GM23338 (cell line): Measurements from ENCODE around the gene ZNF469. TPM values are rescaled to one million over a fixed set of nuclear protein-coding genes. Genes with fewer than 3 reads are reported as not detected.

ENCODE experiments used
- ATAC-seq: fragments of 200-7000 bp; cut with Tn5 transposase; 3 replicates; pipeline ENCODE4 v1.9.1; 2020
- DNase-seq: peaks from one replicate; pipeline ENCODE4 v3.0.0-alpha.2; 2015; ENCODE audit warnings: low spot score
- H2AFZ ChIP-seq: fragments of 200-600 bp; sonication (generic); 2 replicates; pipeline ENCODE4 v1.8.0; 2016; ENCODE audit warnings: antibody characterized with exemption, mild to moderate bottlenecking, moderate library complexity
- H3F3A ChIP-seq: fragments of 200-600 bp; sonication (generic); replicated peaks from 2 replicates; pipeline ENCODE4 v1.8.0; 2017; ENCODE audit warnings: antibody characterized with exemption, mixed run types, low read depth
- H3K27ac ChIP-seq: fragments of 200-600 bp; sonication (generic); 2 replicates; pipeline ENCODE4 v1.6.1; 2016; ENCODE audit warnings: low read depth
- H3K27me3 ChIP-seq: fragments of 200-600 bp; sonication (generic); 2 replicates; pipeline ENCODE4 v1.8.0; 2016; ENCODE audit warnings: mild to moderate bottlenecking, mixed run types, moderate library complexity; ENCODE audit not compliant: insufficient read depth
- H3K36me3 ChIP-seq: fragments of 200-600 bp; sonication (generic); 2 replicates; pipeline ENCODE4 v1.8.0; 2016; ENCODE audit warnings: mild to moderate bottlenecking; ENCODE audit not compliant: insufficient read depth
- H3K4me1 ChIP-seq: fragments of 200-600 bp; sonication (generic); 2 replicates; pipeline ENCODE4 v1.8.0; 2016; ENCODE audit warnings: mild to moderate bottlenecking, moderate library complexity; ENCODE audit not compliant: insufficient read depth
- H3K4me2 ChIP-seq: fragments of 200-600 bp; sonication (generic); 2 replicates; pipeline ENCODE4 v1.7.1; 2017; ENCODE audit warnings: mixed run types
- H3K4me3 ChIP-seq: fragments of 200-600 bp; sonication (generic); 2 replicates; pipeline ENCODE4 v1.6.1; 2016; ENCODE audit warnings: mixed run types
- H3K79me2 ChIP-seq: fragments of 200-600 bp; sonication (generic); replicated peaks from 2 replicates; pipeline ENCODE4 v1.8.0; 2017; ENCODE audit warnings: mild to moderate bottlenecking; ENCODE audit not compliant: insufficient read depth
- H3K9me2 ChIP-seq: fragments of 200-600 bp; sonication (generic); 2 replicates; pipeline ENCODE4 v1.8.0; 2017; ENCODE audit not compliant: insufficient read depth
- H4K20me1 ChIP-seq: fragments of 200-600 bp; sonication (generic); replicated peaks from 2 replicates; pipeline ENCODE4 v1.8.0; 2017; ENCODE audit warnings: mild to moderate bottlenecking; ENCODE audit not compliant: insufficient read depth
- H3K27ac Mint-ChIP-seq: 2 replicates; pipeline ENCODE4 v1.8.0; 2020; ENCODE audit warnings: inconsistent platforms, mild to moderate bottlenecking, moderate library complexity, mixed read lengths
- H3K27me3 Mint-ChIP-seq: 3 replicates; pipeline ENCODE4 v1.8.0; 2022; ENCODE audit warnings: low read depth, mild to moderate bottlenecking, moderate library complexity, mixed read lengths, inconsistent platforms; ENCODE audit not compliant: insufficient read depth, poor library complexity
- H3K36me3 Mint-ChIP-seq: 3 replicates; pipeline ENCODE4 v1.8.0; 2021; ENCODE audit warnings: low read depth, mild to moderate bottlenecking, inconsistent platforms, moderate library complexity, mixed read lengths
- H3K4me1 Mint-ChIP-seq: 3 replicates; pipeline ENCODE4 v1.8.0; 2020; ENCODE audit warnings: mild to moderate bottlenecking, inconsistent platforms, mixed read lengths
- H3K4me3 Mint-ChIP-seq: 3 replicates; pipeline ENCODE4 v1.8.0; 2021; ENCODE audit warnings: moderate library complexity, mild to moderate bottlenecking, inconsistent platforms, mixed read lengths
- H3K9me3 Mint-ChIP-seq: 3 replicates; pipeline ENCODE4 v1.8.0; 2020; ENCODE audit warnings: moderate library complexity, mild to moderate bottlenecking, inconsistent platforms, mixed read lengths
- CTCF ChIP-seq, 2 experiments: fragments of 200-600 bp in 1 of 2; sonication (generic) in 1 of 2; conservative IDR thresholded peaks; 2 replicates each; pipeline versions ENCODE4 v1.5.1 to v1.6.1; 2016 to 2017; ENCODE audit warnings: antibody characterized with exemption in 2 of 2, low read depth in 2 of 2, mild to moderate bottlenecking in 2 of 2, moderate library complexity in 1 of 2
- ETS1 ChIP-seq: IDR thresholded peaks from 2 replicates; pipeline ENCODE4 v1.6.1; 2016; ENCODE audit warnings: antibody characterized with exemption
- EZH2 ChIP-seq: fragments of 200-600 bp; sonication (generic); IDR thresholded peaks from one replicate; pipeline ENCODE4 v1.8.0; 2017; ENCODE audit warnings: antibody characterized with exemption, mild to moderate bottlenecking, low read depth; ENCODE audit not compliant: unreplicated experiment
- EZH2phosphoT487 ChIP-seq: fragments of 200-600 bp; sonication (generic); IDR thresholded peaks from one replicate; pipeline ENCODE4 v1.8.1; 2018; ENCODE audit warnings: antibody characterized with exemption; ENCODE audit not compliant: unreplicated experiment
- JUNB ChIP-seq: IDR thresholded peaks from one replicate; pipeline ENCODE4 v1.6.1; 2016; ENCODE audit warnings: antibody characterized with exemption; ENCODE audit not compliant: unreplicated experiment
- POLR2AphosphoS5 ChIP-seq: IDR thresholded peaks from 2 replicates; pipeline ENCODE4 v1.6.1; 2016; ENCODE audit warnings: antibody characterized with exemption, low read depth
- REST ChIP-seq: IDR thresholded peaks from one replicate; pipeline ENCODE4 v1.6.1; 2018; ENCODE audit warnings: antibody characterized with exemption; ENCODE audit not compliant: unreplicated experiment
- STAT1 ChIP-seq: IDR thresholded peaks from one replicate; pipeline ENCODE4 v1.6.1; 2016; ENCODE audit warnings: antibody characterized with exemption; ENCODE audit not compliant: unreplicated experiment
- ZNF331 ChIP-seq: fragments of 250-450 bp; sonication (Bioruptor Pico); IDR thresholded peaks from 2 replicates; pipeline ENCODE4 v1.5.0; 2020; ENCODE audit warnings: low read depth, mild to moderate bottlenecking, moderate library complexity
- ZNF462 ChIP-seq: fragments of 250-450 bp; sonication (Bioruptor Pico); IDR thresholded peaks from 2 replicates; pipeline ENCODE4 v1.5.0; 2020; ENCODE audit warnings: mild to moderate bottlenecking, moderate library complexity
- polyA plus RNA-seq: library from polyadenylated mRNA; unstranded; fragments of >200 nt; fragmentation: Nextera tagmentation; extraction: Ambion mirVana; gene quantifications from 2 replicates; pipeline ENCODE4 v1.2.1, GENCODE V29; 2016
- total RNA-seq: library from RNA; depleted of rRNA; stranded (reverse); fragments of >200 nt; shearing (Covaris generic); gene quantifications from 2 replicates; pipeline ENCODE4 v1.2.3, GENCODE V29; 2014

The ZNF469 gene
- total and polyA plus RNA-seq, 2 experiments from 2014 or later: 0.23 to 1.9 TPM

- Mint-ChIP-seq H3K4me1 (no peaks in the 10 kb centered on the region), H3K36me3 (peaks cover 3% of the 10 kb centered on the region; the same call in 1 of the 3 replicates), H3K27ac (no peak overlapping the region), H3K9me3 (peaks cover 6% of the 10 kb centered on the region), H3K4me3 (no peak overlapping the region), H3K27me3 (peaks cover 6% of the 10 kb centered on the region)
- ATAC-seq: no peak
- H3K4me2 ChIP-seq: no peak overlapping the region
- no peaks in the 10 kb centered on the region for H3F3A ChIP-seq
- no peaks in the 10 kb centered on the region for H3K9me2 ChIP-seq
- TF ChIP-seq STAT1: no peak
- no peak for TF ChIP-seq ZNF462
- no peak for TF ChIP-seq EZH2
- no peak for TF ChIP-seq JUNB
- no peak for TF ChIP-seq CTCF (conservative IDR thresholded peaks at IDR 0.05; ENCODE audit: low read depth in 2 of 2)
- TF ChIP-seq ZNF331 (CRISPR knock-in tag): no peak
- TF ChIP-seq ETS1: no peak
- TF ChIP-seq REST: no peak
- no peak for TF ChIP-seq POLR2AphosphoS5
- TF ChIP-seq EZH2phosphoT487: no peak
- no peaks in the 10 kb centered on the region for H3K27me3 ChIP-seq
- no peak overlapping the region for H3K4me3 ChIP-seq
- H4K20me1 ChIP-seq: no peaks in the 10 kb centered on the region
- H3K27ac ChIP-seq: no peak overlapping the region
- no peaks in the 10 kb centered on the region for H3K4me1 ChIP-seq
- H2AFZ ChIP-seq: no peak overlapping the region
- no peaks in the 10 kb centered on the region for H3K36me3 ChIP-seq
- DNase-seq: no peak
- H3K79me2 ChIP-seq: no peaks in the 10 kb centered on the region
Measured at GRCh38 chr16:88343271-88343791, 39.4 kb upstream of the ZNF469 start.
